ENCODE data around the gene VSTM4.

GRCh38 chr10:49028639-49029038 lies 86.7 kb downstream of the VSTM4 start:
- TF ChIP-seq POLR2A (IDR thresholded peaks at IDR 0.05) (no peak), CTCF (IDR thresholded peaks at IDR 0.05) (no peak)

Measured in heart left ventricle (tissue), 13 donors.